Panc1 (cell line): ENCODE data around the gene LRCH1.

Experiments
- TF ChIP-seq, protein P1 (sequence below), 2 experiments: IDR thresholded peaks; 2 replicates each; pipeline ENCODE4 v1.6.1; 2011 to 2012; ENCODE audit warnings: low read depth in 2 of 2, control low read depth in 1 of 2, low read length in 1 of 2, mild to moderate bottlenecking in 1 of 2, moderate library complexity in 1 of 2; ENCODE audit not compliant: insufficient read depth in 1 of 2
- TF ChIP-seq, protein P2 (sequence below): fragments of 450-650 bp; IDR thresholded peaks from 2 replicates; pipeline ENCODE4 v1.5.1; 2017; ENCODE audit warnings: mild to moderate bottlenecking

DNA sequence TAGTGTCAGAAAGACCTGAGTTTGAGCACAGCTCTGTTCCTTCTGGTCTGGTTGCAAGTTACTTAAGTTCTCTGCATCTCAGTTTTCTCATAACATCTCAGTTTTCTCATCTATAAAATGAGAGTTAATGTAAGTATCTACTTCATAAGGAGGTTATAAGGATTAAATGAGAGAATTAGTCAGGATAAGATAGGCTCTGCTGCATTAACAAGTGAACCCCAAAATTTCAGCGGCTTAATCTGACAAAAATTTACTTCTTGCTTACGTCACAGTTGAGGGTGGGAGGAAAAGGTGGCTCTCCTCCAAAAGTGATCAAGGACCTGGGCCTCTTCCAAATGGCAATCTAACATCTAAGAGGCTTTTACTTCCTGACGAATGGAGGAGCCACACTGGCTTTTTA, 31.5 kb upstream of the LRCH1 start:
- TF ChIP-seq, protein P1, sequence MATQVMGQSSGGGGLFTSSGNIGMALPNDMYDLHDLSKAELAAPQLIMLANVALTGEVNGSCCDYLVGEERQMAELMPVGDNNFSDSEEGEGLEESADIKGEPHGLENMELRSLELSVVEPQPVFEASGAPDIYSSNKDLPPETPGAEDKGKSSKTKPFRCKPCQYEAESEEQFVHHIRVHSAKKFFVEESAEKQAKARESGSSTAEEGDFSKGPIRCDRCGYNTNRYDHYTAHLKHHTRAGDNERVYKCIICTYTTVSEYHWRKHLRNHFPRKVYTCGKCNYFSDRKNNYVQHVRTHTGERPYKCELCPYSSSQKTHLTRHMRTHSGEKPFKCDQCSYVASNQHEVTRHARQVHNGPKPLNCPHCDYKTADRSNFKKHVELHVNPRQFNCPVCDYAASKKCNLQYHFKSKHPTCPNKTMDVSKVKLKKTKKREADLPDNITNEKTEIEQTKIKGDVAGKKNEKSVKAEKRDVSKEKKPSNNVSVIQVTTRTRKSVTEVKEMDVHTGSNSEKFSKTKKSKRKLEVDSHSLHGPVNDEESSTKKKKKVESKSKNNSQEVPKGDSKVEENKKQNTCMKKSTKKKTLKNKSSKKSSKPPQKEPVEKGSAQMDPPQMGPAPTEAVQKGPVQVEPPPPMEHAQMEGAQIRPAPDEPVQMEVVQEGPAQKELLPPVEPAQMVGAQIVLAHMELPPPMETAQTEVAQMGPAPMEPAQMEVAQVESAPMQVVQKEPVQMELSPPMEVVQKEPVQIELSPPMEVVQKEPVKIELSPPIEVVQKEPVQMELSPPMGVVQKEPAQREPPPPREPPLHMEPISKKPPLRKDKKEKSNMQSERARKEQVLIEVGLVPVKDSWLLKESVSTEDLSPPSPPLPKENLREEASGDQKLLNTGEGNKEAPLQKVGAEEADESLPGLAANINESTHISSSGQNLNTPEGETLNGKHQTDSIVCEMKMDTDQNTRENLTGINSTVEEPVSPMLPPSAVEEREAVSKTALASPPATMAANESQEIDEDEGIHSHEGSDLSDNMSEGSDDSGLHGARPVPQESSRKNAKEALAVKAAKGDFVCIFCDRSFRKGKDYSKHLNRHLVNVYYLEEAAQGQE (IDR thresholded peaks at IDR 0.05; ENCODE audit: insufficient read depth in 1 of 2, low read depth in 2 of 2, low read length in 1 of 2), result no peak
- TF ChIP-seq, protein P2, sequence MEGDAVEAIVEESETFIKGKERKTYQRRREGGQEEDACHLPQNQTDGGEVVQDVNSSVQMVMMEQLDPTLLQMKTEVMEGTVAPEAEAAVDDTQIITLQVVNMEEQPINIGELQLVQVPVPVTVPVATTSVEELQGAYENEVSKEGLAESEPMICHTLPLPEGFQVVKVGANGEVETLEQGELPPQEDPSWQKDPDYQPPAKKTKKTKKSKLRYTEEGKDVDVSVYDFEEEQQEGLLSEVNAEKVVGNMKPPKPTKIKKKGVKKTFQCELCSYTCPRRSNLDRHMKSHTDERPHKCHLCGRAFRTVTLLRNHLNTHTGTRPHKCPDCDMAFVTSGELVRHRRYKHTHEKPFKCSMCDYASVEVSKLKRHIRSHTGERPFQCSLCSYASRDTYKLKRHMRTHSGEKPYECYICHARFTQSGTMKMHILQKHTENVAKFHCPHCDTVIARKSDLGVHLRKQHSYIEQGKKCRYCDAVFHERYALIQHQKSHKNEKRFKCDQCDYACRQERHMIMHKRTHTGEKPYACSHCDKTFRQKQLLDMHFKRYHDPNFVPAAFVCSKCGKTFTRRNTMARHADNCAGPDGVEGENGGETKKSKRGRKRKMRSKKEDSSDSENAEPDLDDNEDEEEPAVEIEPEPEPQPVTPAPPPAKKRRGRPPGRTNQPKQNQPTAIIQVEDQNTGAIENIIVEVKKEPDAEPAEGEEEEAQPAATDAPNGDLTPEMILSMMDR, result no peak
